GM21515 (cell line): Measurements from ENCODE around the gene MIPOL1.
"Not testable (repeated sequence)": the region's sequence is repeated elsewhere in the genome, so short reads cannot be mapped to it uniquely, and the experiment has no call there.

Source experiments
- ATAC-seq: cut with Tn5 transposase; IDR thresholded peaks from one replicate; pipeline ENCODE4 v1.9.1; 2021; ENCODE audit not compliant: unreplicated experiment

MIPOL1 gene

DNA sequence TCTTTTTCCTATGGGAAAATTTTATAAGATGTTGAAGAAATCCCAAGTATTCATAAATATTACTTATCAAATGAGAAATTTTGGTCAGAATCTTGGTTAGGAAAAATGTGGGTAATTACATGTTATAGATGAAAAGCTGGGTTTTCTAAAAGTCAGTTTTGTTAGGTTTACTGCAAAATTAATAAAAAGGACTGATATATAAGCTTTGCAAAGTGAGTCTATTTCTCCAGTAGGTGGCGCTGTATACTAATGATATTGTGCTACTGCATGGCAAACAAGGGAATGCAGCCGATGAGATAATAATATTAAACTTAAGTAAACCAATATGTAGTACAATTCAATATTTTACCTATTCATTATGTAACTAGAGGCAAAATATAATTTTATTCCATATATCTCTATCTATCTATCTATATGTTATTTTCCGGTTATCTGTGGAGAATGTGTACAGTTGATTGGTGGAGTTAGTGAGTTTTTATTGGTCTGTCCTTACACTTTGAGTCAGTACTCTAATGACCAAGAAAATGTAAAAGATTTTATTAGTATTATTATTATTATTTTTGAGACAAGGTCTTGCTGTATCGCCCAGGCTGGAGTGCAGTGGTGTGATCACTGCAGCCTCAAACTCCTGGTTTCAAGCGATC, 32.9 kb downstream of the MIPOL1 start:
- ATAC-seq, result peak; percentile 72

DNA sequence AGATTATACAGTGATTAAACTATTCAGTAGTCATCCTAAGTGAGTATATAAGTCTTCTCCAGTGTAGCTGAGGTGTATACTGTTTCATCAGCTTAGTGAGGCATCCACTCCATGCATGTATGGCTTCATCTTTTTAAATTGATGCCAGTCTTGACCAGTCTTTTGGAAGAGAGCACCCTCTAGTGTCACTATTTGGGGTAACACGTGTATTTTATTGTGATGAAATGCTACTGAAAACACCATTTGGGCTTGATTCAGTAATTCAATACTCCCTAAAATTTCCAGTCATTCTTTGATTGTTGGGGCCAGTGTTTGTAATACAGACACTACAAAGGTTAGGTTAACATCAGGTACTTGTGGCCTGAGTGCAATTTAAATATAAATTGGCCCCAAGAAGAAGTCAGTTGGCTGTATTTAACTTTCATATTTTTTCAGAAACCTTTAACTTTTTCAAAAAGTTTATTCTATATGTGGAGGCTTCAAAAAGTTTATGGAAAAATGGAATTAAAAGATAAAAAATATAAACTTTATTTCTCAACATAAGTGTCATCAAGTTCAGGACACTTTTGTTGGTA, 35.3 kb downstream of the MIPOL1 start:
- no peak for ATAC-seq

DNA sequence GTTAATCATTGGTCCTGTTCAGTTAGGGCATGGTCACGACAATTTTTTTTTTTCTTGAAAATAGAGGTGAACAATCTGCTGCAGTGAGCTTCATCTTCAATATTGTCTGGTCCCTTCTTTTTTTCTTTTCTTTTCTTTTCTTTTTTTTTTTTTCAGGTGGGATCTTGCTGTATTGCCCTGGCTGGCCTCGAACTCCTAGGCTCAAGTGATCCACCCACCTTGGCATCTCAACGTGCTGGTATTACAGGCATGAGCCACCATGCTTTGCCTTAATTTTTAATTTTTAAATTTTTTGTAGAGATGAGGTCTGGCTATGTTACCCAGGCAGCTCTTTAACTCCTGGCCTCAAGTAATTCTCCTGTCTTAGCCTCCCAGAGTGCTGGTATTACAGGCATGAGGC, 36.5 kb downstream of the MIPOL1 start:
- ATAC-seq, result no peak

GRCh38 chr14:37236044-37236443, 38.3 kb downstream of the MIPOL1 start:
- not testable (repeated sequence) for ATAC-seq

DNA sequence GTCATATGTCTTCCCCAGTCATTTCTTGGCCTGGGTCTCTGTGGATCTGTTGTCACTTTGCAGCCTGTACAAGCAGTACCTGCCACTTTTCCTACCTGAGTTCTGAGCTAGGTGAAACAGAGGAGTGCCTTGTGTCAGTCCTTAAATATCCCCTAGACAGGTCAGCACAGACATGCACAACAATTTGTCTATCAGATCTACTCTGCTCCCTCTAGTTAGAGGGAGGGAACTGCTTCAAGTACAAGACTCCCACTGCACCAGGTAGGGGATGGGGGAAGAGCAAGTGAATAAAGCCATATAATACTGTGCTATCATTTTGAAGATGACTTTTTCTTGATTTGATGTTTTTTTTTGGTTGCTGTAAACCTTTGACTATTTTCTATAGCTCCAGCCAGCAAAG, 39.4 kb downstream of the MIPOL1 start:
- ATAC-seq, result no peak

GRCh38 chr14:37237735-37238200, 40.0 kb downstream of the MIPOL1 start:
- no peak for ATAC-seq

DNA sequence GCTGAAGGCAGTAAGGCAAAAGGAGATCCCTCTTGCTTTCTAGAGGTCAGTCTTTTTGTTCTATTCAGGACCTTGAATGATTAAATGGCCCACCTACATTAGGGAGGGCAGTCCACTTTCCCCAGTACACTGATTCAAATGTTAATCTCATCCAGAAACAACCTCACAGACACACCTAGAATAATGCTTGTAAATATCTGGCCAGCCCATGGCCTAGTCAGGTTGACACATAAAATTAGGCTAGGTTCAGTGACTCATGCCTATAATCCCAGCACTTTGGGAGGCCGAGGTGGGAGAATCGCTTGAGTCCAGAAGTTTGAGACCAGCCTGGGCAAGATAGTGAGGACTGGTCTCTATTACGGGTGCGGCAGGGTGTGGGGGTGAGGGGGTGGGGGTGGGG, 43.5 kb downstream of the MIPOL1 start:
- no peak for ATAC-seq

GRCh38 chr14:37246427-37246829, 48.7 kb downstream of the MIPOL1 start:
- ATAC-seq, result peak; percentile 55

- ATAC-seq, result no peak
Observed at GRCh38 chr14:37247791-37248461, 50.2 kb downstream of the MIPOL1 start.

GRCh38 chr14:37251775-37252174, 54.0 kb downstream of the MIPOL1 start:
- no peak for ATAC-seq

GRCh38 chr14:37252434-37252833, 54.7 kb downstream of the MIPOL1 start:
- ATAC-seq, result no peak

- no peak for ATAC-seq
Observed at GRCh38 chr14:37253905-37254304, 56.2 kb downstream of the MIPOL1 start.

DNA sequence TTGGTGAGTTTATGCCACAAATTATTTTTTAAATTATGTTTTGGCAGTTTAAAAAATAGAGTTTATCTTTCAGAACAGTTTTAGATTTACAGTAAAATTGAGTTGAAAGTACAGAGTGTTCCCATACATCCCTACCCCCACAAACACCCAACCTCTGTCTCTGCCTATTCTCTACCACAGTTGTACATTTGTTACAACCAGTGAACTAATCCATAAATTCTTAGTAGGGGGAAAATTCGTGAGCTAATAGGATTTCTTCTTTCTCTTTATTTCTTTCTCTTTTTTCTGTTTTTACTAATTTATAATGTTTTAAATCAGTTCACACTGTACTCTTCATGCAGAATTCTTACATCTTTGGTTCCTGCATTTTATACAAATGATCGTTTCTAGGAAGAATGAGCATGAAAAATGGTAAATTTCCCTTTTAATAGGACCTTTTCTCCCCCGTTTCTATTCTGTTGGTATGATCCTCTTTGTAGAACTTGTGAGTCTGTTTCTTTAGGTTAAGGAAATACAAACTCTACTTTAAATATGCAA, 56.7 kb downstream of the MIPOL1 start:
- ATAC-seq, result no peak

DNA sequence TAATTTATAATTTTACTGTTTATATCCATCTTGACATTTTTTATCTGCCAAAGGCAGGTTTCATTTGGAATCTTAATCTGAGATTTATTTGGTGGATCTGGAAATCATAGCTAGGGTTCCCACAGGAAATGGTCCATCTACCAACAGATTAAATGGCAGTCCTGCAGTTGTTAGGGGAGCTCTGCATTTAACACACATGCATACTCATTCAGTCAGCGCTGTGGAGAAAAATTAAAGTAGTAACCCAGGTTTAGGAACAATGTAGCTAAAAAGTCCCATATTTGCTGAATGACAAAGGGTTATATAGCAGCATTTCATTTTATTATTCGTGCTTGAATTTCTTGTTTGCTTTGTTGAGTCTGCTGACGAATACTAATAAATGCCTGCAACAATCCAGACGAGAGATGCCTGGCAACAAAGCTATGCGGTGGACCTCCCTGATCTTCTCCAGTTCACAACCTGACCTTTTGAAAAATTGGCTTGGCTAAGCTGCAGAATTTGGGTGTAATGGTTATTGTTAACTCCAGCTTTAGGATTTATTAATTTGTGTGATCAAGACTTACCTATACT, 59.8 kb downstream of the MIPOL1 start:
- no peak for ATAC-seq

GRCh38 chr14:37262649-37263048, 64.9 kb downstream of the MIPOL1 start:
- ATAC-seq, result no peak

DNA sequence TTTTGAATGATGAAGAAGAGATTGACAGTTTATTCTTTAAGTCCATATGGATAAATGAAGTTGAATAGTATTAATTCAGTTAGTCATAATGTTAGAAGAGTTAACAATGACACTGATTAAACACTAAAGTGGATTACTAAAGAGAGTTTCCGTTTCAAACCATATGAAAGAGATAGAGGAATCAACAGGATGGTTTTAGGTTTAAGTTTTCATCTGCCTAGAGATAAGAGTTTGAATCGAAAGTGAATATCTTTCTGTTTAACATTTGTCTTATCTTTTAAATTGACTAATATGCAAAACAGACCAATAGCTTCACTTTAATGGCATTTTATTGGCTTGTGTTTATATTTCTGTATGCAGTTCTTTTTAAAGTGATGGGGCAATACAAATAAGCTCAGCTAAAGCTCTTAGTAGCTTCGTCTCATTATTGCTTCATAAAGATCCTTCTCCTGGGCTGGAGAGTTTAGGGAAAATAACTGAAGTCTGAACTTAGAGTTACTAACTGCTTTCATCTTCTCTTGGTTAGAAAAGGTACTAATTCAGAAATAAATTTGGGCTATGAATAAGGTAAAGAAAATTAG, 66.0 kb downstream of the MIPOL1 start:
- no peak for ATAC-seq

DNA sequence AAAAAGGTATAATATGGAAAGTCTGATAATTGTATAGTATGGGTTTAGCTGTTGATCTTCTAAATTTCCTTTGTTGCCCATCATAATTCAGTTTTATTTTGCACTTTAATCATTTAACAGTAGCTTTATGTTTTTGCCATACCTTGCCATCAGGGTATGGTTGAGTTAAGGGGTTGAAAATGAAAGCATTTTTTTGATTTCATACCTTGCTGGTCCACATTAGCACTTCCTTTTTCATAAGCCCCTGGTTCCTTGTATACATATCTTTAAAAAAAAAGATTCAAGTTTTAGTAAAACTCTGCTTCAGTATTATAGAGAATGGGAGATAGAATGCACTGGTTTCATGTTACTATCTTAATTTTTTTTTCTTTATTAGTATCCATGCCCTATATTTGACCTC, 71.1 kb downstream of the MIPOL1 start:
- ATAC-seq, result no peak

- ATAC-seq, result no peak
Observed at GRCh38 chr14:37270629-37271028, 72.9 kb downstream of the MIPOL1 start.

DNA sequence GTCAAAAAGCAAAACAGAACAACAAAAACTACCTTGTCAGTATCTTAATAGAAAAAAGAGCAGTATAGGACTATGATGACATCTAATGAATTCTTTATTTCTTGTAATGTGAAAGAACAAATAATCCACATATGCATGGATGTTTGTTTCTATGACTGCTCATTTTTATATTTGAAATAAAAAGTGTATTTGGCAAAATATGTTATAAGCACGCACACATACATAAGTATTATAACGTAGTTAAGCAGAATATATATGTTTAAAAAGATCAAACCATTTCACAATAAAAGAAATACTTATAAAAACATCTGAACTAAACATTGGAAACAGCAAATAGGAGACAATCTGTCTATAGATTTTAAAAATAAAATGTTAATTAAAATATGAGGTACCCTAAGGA, 74.8 kb downstream of the MIPOL1 start:
- no peak for ATAC-seq

- no peak for ATAC-seq
Observed at GRCh38 chr14:37274652-37275051, 76.9 kb downstream of the MIPOL1 start.

DNA sequence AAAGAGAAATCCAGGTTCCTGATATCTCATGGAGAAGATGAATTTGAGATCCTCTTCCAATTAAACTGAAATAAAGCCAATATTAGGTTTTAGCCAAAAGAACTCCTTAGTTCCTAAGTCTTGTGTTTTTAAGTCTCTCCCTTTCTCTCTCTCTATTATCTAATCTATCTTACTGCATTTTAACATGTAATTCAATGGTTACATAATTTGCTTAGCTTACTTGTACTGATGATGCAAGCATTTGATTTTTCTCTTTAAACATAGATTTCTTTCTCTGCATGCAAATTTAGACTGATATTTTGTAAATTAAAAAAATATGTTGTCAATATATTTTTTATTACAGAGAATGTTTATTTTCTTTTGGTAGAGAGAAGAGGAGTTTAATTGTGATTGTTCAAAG, 78.2 kb downstream of the MIPOL1 start:
- ATAC-seq, result no peak
